ENCODE data around the gene IQGAP1. TPM values are rescaled to one million over a fixed set of nuclear protein-coding genes. Genes with fewer than 3 reads are reported as not detected.

Gene IQGAP1
- total and polyA plus RNA-seq, 2 of the 13 experiments (the other 11 are each of a cell fraction or from before 2014, with no cell fraction given): 29.5 to 37.9 TPM

DNA sequence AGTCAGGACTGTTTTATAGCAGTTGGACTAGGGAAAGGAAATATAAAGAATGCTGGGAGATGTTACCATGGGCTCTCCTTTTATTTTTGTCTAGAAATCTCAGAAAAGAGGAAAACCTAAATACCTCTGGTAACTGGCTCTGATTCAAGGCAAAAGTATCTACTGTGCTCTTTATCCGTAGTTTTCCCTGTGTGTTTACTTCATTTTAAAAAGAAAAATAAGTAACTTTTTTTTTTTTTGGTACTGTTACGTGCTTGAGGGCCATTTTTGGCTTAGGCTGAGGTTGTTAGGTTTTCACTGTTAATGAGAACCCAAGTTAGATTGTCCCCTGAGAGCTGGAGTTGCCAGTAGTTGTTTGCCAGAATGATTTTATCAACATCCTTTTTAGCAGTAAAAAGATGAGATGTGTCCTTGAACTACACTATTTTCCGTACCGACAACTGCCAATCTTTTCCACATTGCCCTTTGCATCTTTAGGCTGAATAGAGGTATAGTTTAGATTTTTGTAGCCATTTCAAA, 35.8 kb downstream of the IQGAP1 start:
- ChIA-PET POLR2A (no interaction called here), CTCF (ENCODE audit: low intra/inter-chr PET ratio, low total read pairs) (no interaction called here)
- H3K4me1 ChIP-seq (ENCODE audit: insufficient read depth, low read length): peaks cover 57% of the 10 kb centered on the region
- no TSS peak for BruUV-seq (replicated peaks)
- H3K9me3 ChIP-seq (ENCODE audit: low read length): no peaks in the 10 kb centered on the region
- H3K9ac ChIP-seq (ENCODE audit: insufficient read depth, low read depth, low read length): no peak overlapping the region
- intact Hi-C loops (cut with micrococcal nuclease; ENCODE audit: unreplicated experiment) (no loop called here), in situ Hi-C loops (cut with HindIII; ENCODE audit: extremely low pct_ligation_motif_present, low pct_unique_long_range_greater_than_20kb) (no loop called here)
- H3K4me2 ChIP-seq (ENCODE audit: low read depth, low read length): no peak overlapping the region
- FAIRE-seq: no peak
- TF ChIP-seq NR2F2 (IDR thresholded peaks at IDR 0.05; ENCODE audit: borderline replicate concordance, low read depth) (no peak), HOXD1 (CRISPR knock-in tag; IDR thresholded peaks at IDR 0.05) (no peak), GTF2F1 (IDR thresholded peaks at IDR 0.05; ENCODE audit: low read length) (no peak), ZNF484 (CRISPR knock-in tag; IDR thresholded peaks at IDR 0.05; ENCODE audit: borderline replicate concordance, low read depth) (no peak)
- TF ChIP-seq, protein P1, sequence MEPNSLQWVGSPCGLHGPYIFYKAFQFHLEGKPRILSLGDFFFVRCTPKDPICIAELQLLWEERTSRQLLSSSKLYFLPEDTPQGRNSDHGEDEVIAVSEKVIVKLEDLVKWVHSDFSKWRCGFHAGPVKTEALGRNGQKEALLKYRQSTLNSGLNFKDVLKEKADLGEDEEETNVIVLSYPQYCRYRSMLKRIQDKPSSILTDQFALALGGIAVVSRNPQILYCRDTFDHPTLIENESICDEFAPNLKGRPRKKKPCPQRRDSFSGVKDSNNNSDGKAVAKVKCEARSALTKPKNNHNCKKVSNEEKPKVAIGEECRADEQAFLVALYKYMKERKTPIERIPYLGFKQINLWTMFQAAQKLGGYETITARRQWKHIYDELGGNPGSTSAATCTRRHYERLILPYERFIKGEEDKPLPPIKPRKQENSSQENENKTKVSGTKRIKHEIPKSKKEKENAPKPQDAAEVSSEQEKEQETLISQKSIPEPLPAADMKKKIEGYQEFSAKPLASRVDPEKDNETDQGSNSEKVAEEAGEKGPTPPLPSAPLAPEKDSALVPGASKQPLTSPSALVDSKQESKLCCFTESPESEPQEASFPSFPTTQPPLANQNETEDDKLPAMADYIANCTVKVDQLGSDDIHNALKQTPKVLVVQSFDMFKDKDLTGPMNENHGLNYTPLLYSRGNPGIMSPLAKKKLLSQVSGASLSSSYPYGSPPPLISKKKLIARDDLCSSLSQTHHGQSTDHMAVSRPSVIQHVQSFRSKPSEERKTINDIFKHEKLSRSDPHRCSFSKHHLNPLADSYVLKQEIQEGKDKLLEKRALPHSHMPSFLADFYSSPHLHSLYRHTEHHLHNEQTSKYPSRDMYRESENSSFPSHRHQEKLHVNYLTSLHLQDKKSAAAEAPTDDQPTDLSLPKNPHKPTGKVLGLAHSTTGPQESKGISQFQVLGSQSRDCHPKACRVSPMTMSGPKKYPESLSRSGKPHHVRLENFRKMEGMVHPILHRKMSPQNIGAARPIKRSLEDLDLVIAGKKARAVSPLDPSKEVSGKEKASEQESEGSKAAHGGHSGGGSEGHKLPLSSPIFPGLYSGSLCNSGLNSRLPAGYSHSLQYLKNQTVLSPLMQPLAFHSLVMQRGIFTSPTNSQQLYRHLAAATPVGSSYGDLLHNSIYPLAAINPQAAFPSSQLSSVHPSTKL (CRISPR knock-in tag; IDR thresholded peaks at IDR 0.05): 0 out of 2 replicates have a peak, but pooled peaks have one; percentile 28
- no peaks in the 10 kb centered on the region for H3K36me3 ChIP-seq (replicated peaks in 1 of 2; ENCODE audit: control insufficient read depth in 1 of 2, insufficient read depth in 2 of 2, low read length in 2 of 2)
- ATAC-seq: no peak
- no peak overlapping the region for H2AFZ ChIP-seq (ENCODE audit: low read length)
- H3K27ac ChIP-seq (ENCODE audit: extremely low read length, insufficient read depth, low read length): peak overlapping the region; percentile 4
- no peak for DNase-seq (ENCODE audit: low spot score)
- 54% methylated on average over 4 of the region's 4 CpGs for WGBS (ENCODE audit: low lambda C conversion rate)
- H3K4me3 ChIP-seq (replicated peaks in 1 of 3; ENCODE audit: insufficient read depth in 1 of 3, low read depth in 2 of 3, low read length in 3 of 3): no peak overlapping the region
- H3K79me2 ChIP-seq (ENCODE audit: insufficient read depth, low read length): peaks cover 2% of the 10 kb centered on the region
- no peaks in the 10 kb centered on the region for H3K27me3 ChIP-seq (ENCODE audit: control insufficient read depth in 1 of 2, insufficient read depth in 2 of 2, low read length in 2 of 2)
- no peaks in the 10 kb centered on the region for H4K20me1 ChIP-seq (ENCODE audit: insufficient read depth, low read length)

All from HepG2 (cell line).